Gastrocnemius medialis (tissue), 4 donors: ENCODE measurements around the gene RAPH1. TPM values are rescaled to one million over a fixed set of nuclear protein-coding genes. Genes with fewer than 3 reads are reported as not detected.

Experiments used
- ATAC-seq, 2 donors: fragments of 150-250 bp; one replicate each; pipeline ENCODE4 v1.9.1; 2016
- DNase-seq, 2 donors: peaks; one replicate each; pipeline ENCODE4 v3.0.0-alpha.2; 2019
- H3K27ac ChIP-seq, 4 donors: fragments of 200-600 bp; sonication (generic); 1 replicate in 1 of 4; 2 replicates in 3 of 4; pipeline ENCODE4 v1.5.1; 2016 to 2018; ENCODE audit warnings: mild to moderate bottlenecking in 2 of 4, moderate library complexity in 1 of 4
- H3K27me3 ChIP-seq, 3 donors: fragments of 200-600 bp; sonication (generic) in 2 of 3; 1 replicate in 1 of 3; 2 replicates in 2 of 3; pipeline versions ENCODE4 v1.5.1 to v1.6.0; 2016 to 2019; ENCODE audit warnings: mild to moderate bottlenecking in 1 of 3, moderate library complexity in 1 of 3
- H3K36me3 ChIP-seq, 2 donors: fragments of 200-600 bp; sonication (generic) in 1 of 2; one replicate each; pipeline ENCODE4 v1.5.1; 2017 to 2018
- H3K4me1 ChIP-seq, 2 donors: fragments of 200-600 bp; sonication (generic) in 1 of 2; one replicate each; pipeline ENCODE4 v1.5.1; 2016 to 2017; ENCODE audit warnings: mild to moderate bottlenecking in 2 of 2
- H3K4me3 ChIP-seq, 4 donors: fragments of 200-600 bp; sonication (generic) in 3 of 4; 1 replicate in 1 of 4; 2 replicates in 3 of 4; pipeline ENCODE4 v1.5.1; 2016 to 2019; ENCODE audit warnings: mild to moderate bottlenecking in 2 of 4
- H3K9me3 ChIP-seq, 3 donors: fragments of 200-600 bp; sonication (generic) in 2 of 3; 1 replicate in 1 of 3; 2 replicates in 2 of 3; pipeline ENCODE4 v1.5.1; 2016 to 2019
- POLR2A ChIP-seq, 2 donors: fragments of 450-650 bp; IDR thresholded peaks; one replicate each; pipeline ENCODE4 v1.6.1; 2017; ENCODE audit warnings: antibody characterized with exemption in 2 of 2, mild to moderate bottlenecking in 2 of 2, moderate library complexity in 2 of 2
- in situ Hi-C, 4 donors: fragments of 200-750 bp; cut with MboI; loops; one replicate each; pipeline versions ENCODE4 v1.15.0 to v1.8.0; 2017; ENCODE audit warnings: low sequenced_read_pairs in 4 of 4
- intact Hi-C: fragments of 100-400 bp; cut with DNase I; formaldehyde crosslinking; loops from one replicate; pipeline ENCODE4 v1.15.1; 2023; ENCODE audit warnings: low total_unique reads
- total RNA-seq, 4 donors: library from RNA; depleted of rRNA; stranded (reverse); fragments of >200 nt; gene quantifications; one replicate each; pipeline versions ENCODE4 v1.1.0 to v1.2.3, GENCODE V29; 2016
- TF ChIP-seq, protein P1 (sequence below), 5 experiments: fragments of 450-650 bp in 3 of 5; fragments of 200-600 bp in 2 of 5; sonication (generic) in 2 of 5; IDR thresholded peaks in 4 of 5; conservative IDR thresholded peaks in 1 of 5; 1 replicate in 4 of 5; 2 replicates in 1 of 5; pipeline ENCODE4 v1.5.1; 2016 to 2019; ENCODE audit warnings: antibody characterized with exemption in 5 of 5, mild to moderate bottlenecking in 3 of 5, moderate library complexity in 3 of 5

RAPH1 gene
- total RNA-seq, 4 donors from 2014 or later, result 17.6 to 29.7 (median 21.7) TPM

DNA sequence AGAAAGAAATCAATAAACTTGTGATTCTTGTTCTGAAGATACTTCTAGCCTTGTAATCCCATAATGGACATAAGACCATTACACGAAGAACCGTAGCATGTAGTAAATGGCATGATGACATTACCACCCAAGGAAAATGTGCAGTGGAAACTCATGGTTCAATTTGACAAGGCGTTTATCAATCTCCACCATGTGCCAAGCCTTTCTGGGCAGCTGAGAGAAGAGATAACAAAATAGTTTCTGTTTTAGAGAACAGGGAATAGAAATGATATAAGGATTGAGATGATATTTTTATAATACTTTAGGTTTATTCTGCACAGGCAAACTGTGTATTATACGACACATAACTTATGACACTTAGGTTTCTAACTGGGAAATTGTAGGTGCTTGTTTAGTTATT is 187.7 kb downstream of the RAPH1 start:
- no peak for ATAC-seq

DNA sequence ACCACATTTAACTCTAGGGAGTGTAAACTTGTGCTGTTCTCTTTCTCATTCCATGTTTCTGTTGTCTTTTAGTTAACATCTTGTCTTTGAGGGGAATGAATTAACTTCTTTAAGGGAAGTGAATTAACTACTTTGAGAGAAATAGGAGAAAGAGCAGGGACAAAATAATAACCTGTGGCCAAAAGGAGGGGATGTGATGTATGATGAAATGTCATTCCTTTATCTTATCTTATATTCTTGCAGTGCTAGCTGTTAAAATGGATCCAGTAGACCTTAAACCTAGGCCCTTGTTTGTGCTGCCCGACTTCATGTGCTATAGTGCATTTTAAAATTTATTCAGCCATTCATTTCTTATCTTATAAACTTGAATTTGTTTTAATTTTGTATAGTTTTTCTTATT is 188.5 kb downstream of the RAPH1 start:
- Histone ChIP-seq H3K27ac (no peak overlapping the region), H3K36me3 (no peaks in the 10 kb centered on the region), H3K9me3 (no peaks in the 10 kb centered on the region), H3K4me1 (peaks cover 0 to 2% of the 10 kb centered on the region in 2 donors), H3K4me3 (no peak overlapping the region), H3K27me3 (no peaks in the 10 kb centered on the region)
- intact Hi-C loops, result no loop called here
- no peak for ATAC-seq
- in situ Hi-C loops, result no loop called here
- no peak for TF ChIP-seq POLR2A (IDR thresholded peaks at IDR 0.05)
- TF ChIP-seq, protein P1, sequence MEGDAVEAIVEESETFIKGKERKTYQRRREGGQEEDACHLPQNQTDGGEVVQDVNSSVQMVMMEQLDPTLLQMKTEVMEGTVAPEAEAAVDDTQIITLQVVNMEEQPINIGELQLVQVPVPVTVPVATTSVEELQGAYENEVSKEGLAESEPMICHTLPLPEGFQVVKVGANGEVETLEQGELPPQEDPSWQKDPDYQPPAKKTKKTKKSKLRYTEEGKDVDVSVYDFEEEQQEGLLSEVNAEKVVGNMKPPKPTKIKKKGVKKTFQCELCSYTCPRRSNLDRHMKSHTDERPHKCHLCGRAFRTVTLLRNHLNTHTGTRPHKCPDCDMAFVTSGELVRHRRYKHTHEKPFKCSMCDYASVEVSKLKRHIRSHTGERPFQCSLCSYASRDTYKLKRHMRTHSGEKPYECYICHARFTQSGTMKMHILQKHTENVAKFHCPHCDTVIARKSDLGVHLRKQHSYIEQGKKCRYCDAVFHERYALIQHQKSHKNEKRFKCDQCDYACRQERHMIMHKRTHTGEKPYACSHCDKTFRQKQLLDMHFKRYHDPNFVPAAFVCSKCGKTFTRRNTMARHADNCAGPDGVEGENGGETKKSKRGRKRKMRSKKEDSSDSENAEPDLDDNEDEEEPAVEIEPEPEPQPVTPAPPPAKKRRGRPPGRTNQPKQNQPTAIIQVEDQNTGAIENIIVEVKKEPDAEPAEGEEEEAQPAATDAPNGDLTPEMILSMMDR (IDR thresholded peaks at IDR 0.05 in 4 of 5, conservative IDR thresholded peaks at IDR 0.05 in 1 of 5), result no peak
- DNase-seq, result no peak

More for the DNA sequence above, 187.7 kb downstream of the RAPH1 start:
- TF ChIP-seq, protein P1 (IDR thresholded peaks at IDR 0.05 in 4 of 5, conservative IDR thresholded peaks at IDR 0.05 in 1 of 5), result no peak
- TF ChIP-seq POLR2A (IDR thresholded peaks at IDR 0.05), result no peak
- no peaks in the 10 kb centered on the region for H3K36me3 ChIP-seq
- intact Hi-C loops (no loop called here), in situ Hi-C loops (no loop called here)
- H3K9me3 ChIP-seq, result no peaks in the 10 kb centered on the region
- H3K27ac ChIP-seq, result no peak overlapping the region
- H3K27me3 ChIP-seq, result no peaks in the 10 kb centered on the region
- DNase-seq, result no peak
- no peaks in the 10 kb centered on the region for H3K4me1 ChIP-seq
- no peak overlapping the region for H3K4me3 ChIP-seq

DNA sequence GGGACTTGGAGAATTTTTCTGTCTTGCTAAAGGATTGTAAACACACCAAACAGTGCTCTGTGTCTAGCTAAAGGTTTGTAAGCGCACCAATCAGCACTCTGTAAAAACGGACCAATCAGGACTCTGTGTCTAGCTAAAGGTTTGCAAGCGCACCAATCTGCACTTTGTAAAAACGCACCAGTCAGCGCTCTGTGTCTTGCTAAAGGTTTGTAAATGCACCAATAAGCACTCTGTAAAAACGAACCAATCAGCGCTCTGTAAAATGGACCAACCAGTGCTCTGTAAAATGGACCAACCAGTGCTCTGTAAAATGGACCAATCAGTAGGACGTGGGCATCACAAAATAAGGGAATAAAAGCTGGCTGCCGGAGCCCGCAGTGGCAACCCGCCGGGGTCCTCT is 190.4 kb downstream of the RAPH1 start:
- in situ Hi-C loops, result no loop called here
- Histone ChIP-seq H3K4me1 (peaks cover 0 to 6% of the 10 kb centered on the region in 2 donors), H3K36me3 (no peaks in the 10 kb centered on the region), H3K27ac (no peak overlapping the region), H3K4me3 (no peak overlapping the region), H3K27me3 (no peaks in the 10 kb centered on the region), H3K9me3 (no peaks in the 10 kb centered on the region)
- TF ChIP-seq POLR2A (IDR thresholded peaks at IDR 0.05), result no peak
- TF ChIP-seq, protein P1 (IDR thresholded peaks at IDR 0.05 in 4 of 5, conservative IDR thresholded peaks at IDR 0.05 in 1 of 5), result no peak
- DNase-seq, result no peak
- intact Hi-C loops, result no loop called here
- no peak for ATAC-seq

Other genes starting within 250 kb of the RAPH1 start
- gene ABI2, start 206.9 kb downstream of the RAPH1 start, total RNA-seq, result 10 to 100 TPM in 2 of 4 donors, 1 to 10 TPM in 2; 6.2 to 17.0 (median 12.9) TPM
- under 1 TPM in 3 of 4 donors, not detected in 1; 0.07 to 0.31 (median 0.09) TPM for gene CD28, start 171.3 kb upstream of the RAPH1 start, total RNA-seq